ENCODE measurements around the gene HIPK1. TPM values are rescaled to one million over a fixed set of nuclear protein-coding genes. Genes with fewer than 3 reads are reported as not detected.

Gene HIPK1
- total and polyA plus RNA-seq, 2 of the 13 experiments (the other 11 are each of a cell fraction or from before 2014, with no cell fraction given), result 20.8 to 33.4 TPM

DNA sequence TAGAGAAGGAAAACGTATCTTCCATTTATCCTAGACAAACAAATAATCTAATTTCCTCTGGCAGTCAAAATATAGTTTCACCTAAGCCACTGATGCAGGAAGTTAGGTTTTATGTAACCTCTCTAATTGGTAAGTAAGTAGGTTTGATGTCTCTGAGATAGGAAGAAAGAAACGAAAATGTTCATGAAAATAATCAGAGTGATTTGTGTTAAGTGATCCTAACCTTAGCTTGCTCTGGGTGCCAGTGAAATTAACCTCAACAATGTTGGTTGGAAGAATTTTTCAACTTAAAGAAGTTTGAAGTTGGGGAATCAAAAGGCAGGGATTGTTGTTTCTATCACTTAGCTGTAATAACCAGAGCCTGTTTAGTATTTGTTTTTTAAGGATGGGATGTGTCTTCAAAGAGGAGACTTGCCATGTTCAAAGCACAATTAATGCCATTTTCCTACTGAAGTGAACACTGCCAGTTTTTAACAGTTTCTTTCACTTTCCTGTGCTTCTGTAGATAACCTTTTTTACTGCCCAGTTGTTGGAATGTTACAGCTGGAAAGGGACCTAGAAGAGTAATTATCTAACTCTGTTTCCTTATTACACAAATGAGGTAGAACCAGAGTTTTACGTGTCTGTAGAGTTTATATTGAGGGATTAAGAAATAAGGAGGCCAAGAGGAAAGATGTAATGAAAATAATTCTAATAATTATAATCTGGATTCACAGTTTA lies 18.4 kb downstream of the HIPK1 start:
- in situ Hi-C loops (cut with HindIII; ENCODE audit: extremely low pct_ligation_motif_present, low pct_unique_long_range_greater_than_20kb) (no loop called here), intact Hi-C loops (cut with micrococcal nuclease; ENCODE audit: unreplicated experiment) (loop anchor here (2.0 to 5.0 kb wide), 2 partner anchors 17 to 110 kb away; no protein-coding TSS in a partner anchor)
- no peak for FAIRE-seq
- Histone ChIP-seq H4K20me1 (ENCODE audit: insufficient read depth, low read length) (peaks cover 8% of the 10 kb centered on the region; the same call in 1 of the 2 replicates), H3K27ac (ENCODE audit: extremely low read length, insufficient read depth, low read length) (peak overlapping the region; percentile 62), H3K36me3 (replicated peaks in 1 of 2; ENCODE audit: control insufficient read depth in 1 of 2, insufficient read depth in 2 of 2, low read length in 2 of 2) (peaks cover 1 to 8% of the 10 kb centered on the region in 2 experiments; a peak in 3 of 5 replicates), H3K27me3 (ENCODE audit: control insufficient read depth in 1 of 2, insufficient read depth in 2 of 2, low read length in 2 of 2) (no peaks in the 10 kb centered on the region), H3K79me2 (ENCODE audit: insufficient read depth, low read length) (peaks cover 72% of the 10 kb centered on the region), H3K4me1 (ENCODE audit: insufficient read depth, low read length) (peaks cover 58% of the 10 kb centered on the region), H2AFZ (ENCODE audit: low read length) (no peak overlapping the region), H3K4me3 (replicated peaks in 1 of 3; ENCODE audit: insufficient read depth in 1 of 3, low read depth in 2 of 3, low read length in 3 of 3) (peak overlapping the region in 2 of 3 experiments; percentile 5 to 27; a peak in 2 of 6 replicates), H3K9me3 (ENCODE audit: low read length) (no peaks in the 10 kb centered on the region), H3K9ac (ENCODE audit: insufficient read depth, low read depth, low read length) (peak overlapping the region; percentile 36), H3K4me2 (ENCODE audit: low read depth, low read length) (peak overlapping the region; percentile 37)
- 14% methylated on average over 3 of the region's 3 CpGs for WGBS (ENCODE audit: low lambda C conversion rate)
- no TSS peak for BruUV-seq (replicated peaks)
- no peak for DNase-seq (ENCODE audit: low spot score)
- ChIA-PET CTCF (ENCODE audit: low intra/inter-chr PET ratio, low total read pairs) (no interaction called here), POLR2A (interaction anchor here (4.9 kb wide), 1 partner anchor 17 kb away, joined by 37 read pairs; the partner anchor contains the start of gene HIPK1)
- peak; percentile 5; the same call in 1 of the 2 replicates for TF ChIP-seq MED13 (CRISPR knock-in tag; IDR thresholded peaks at IDR 0.05)
- TF ChIP-seq, protein P1, sequence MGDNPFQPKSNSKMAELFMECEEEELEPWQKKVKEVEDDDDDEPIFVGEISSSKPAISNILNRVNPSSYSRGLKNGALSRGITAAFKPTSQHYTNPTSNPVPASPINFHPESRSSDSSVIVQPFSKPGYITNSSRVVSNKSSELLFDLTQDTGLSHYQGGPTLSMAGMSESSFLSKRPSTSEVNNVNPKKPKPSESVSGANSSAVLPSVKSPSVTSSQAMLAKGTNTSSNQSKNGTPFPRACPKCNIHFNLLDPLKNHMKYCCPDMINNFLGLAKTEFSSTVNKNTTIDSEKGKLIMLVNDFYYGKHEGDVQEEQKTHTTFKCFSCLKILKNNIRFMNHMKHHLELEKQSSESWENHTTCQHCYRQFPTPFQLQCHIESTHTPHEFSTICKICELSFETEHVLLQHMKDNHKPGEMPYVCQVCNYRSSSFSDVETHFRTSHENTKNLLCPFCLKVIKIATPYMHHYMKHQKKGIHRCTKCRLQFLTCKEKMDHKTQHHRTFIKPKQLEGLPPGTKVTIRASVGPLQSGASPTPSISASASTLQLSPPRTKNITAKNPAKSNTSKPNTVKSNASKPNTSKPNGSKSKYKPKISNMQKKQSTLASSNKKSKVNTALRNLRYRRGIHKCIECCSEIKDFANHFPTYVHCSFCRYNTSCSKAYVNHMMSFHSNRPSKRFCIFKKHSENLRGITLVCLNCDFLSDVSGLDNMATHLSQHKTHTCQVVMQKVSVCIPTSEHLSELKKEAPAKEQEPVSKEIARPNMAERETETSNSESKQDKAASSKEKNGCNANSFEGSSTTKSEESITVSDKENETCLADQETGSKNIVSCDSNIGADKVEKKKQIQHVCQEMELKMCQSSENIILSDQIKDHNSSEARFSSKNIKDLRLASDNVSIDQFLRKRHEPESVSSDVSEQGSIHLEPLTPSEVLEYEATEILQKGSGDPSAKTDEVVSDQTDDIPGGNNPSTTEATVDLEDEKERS (CRISPR knock-in tag; IDR thresholded peaks at IDR 0.05), result no peak
- TF ChIP-seq NCOA2 (CRISPR knock-in tag; IDR thresholded peaks at IDR 0.05), result no peak
- ATAC-seq, result peak; percentile 47
